Activated CD4-positive, alpha-beta T cell treated with anti-CD3 and anti-CD28 coated beads, Interleukin-2, amount 10 ng/mL, durations not matched to agents 24 days and 14 days (primary cell): ENCODE results near the gene CCSER2. TPM values are rescaled to one million over a fixed set of nuclear protein-coding genes. Genes with fewer than 3 reads are reported as not detected.
"Not testable (repeated sequence)": the region's sequence is repeated elsewhere in the genome, so short reads cannot be mapped to it uniquely, and the experiment has no call there.

ENCODE experiments used
- DNase-seq: peaks from one replicate; pipeline ENCODE4 v3.0.0; 2022
- H3K27ac Mint-ChIP-seq: one replicate; pipeline ENCODE4 v1.8.0; 2022; ENCODE audit warnings: mild to moderate bottlenecking, mixed read lengths
- H3K27me3 Mint-ChIP-seq: one replicate; pipeline ENCODE4 v1.8.0; 2022; ENCODE audit warnings: mixed read lengths
- H3K36me3 Mint-ChIP-seq: one replicate; pipeline ENCODE4 v1.8.0; 2022; ENCODE audit warnings: low read depth, mild to moderate bottlenecking, mixed read lengths
- H3K4me1 Mint-ChIP-seq: one replicate; pipeline ENCODE4 v1.8.0; 2021; ENCODE audit warnings: mixed read lengths
- H3K4me3 Mint-ChIP-seq: one replicate; pipeline ENCODE4 v1.8.0; 2022; ENCODE audit warnings: mild to moderate bottlenecking, moderate library complexity, mixed read lengths
- H3K9me3 Mint-ChIP-seq: one replicate; pipeline ENCODE4 v1.8.0; 2021; ENCODE audit warnings: mixed read lengths
- intact Hi-C: fragments of 100-400 bp; cut with micrococcal nuclease; formaldehyde crosslinking; loops from one replicate; pipeline ENCODE4 v1.15.1; 2023
- total RNA-seq: library from RNA; stranded (reverse); gene quantifications from 2 replicates; pipeline ENCODE4 v1.2.3, GENCODE V29; 2022

CCSER2 gene, protein sequence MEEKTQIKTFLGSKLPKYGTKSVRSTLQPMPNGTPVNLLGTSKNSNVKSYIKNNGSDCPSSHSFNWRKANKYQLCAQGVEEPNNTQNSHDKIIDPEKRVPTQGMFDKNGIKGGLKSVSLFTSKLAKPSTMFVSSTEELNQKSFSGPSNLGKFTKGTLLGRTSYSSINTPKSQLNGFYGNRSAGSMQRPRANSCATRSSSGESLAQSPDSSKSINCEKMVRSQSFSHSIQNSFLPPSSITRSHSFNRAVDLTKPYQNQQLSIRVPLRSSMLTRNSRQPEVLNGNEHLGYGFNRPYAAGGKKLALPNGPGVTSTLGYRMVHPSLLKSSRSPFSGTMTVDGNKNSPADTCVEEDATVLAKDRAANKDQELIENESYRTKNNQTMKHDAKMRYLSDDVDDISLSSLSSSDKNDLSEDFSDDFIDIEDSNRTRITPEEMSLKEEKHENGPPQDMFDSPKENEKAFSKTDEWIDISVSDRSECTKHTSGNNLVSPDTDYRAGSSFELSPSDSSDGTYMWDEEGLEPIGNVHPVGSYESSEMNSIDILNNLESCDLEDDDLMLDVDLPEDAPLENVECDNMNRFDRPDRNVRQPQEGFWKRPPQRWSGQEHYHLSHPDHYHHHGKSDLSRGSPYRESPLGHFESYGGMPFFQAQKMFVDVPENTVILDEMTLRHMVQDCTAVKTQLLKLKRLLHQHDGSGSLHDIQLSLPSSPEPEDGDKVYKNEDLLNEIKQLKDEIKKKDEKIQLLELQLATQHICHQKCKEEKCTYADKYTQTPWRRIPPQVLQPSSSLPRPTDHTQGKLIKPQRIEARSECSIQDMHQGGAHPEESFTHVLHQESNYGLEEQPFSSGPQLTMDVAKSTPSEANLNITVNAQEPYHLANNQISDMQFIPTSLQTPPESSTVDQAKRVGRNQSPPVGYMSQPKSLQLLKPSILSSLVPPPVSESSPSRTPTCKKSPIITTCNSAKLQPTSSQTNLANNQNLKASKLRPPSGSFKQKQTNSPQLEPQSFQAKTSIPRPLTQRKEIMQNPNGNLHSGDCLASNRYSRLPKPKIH
- 42.9 and 45.6 TPM in 2 replicates for total RNA-seq

DNA sequence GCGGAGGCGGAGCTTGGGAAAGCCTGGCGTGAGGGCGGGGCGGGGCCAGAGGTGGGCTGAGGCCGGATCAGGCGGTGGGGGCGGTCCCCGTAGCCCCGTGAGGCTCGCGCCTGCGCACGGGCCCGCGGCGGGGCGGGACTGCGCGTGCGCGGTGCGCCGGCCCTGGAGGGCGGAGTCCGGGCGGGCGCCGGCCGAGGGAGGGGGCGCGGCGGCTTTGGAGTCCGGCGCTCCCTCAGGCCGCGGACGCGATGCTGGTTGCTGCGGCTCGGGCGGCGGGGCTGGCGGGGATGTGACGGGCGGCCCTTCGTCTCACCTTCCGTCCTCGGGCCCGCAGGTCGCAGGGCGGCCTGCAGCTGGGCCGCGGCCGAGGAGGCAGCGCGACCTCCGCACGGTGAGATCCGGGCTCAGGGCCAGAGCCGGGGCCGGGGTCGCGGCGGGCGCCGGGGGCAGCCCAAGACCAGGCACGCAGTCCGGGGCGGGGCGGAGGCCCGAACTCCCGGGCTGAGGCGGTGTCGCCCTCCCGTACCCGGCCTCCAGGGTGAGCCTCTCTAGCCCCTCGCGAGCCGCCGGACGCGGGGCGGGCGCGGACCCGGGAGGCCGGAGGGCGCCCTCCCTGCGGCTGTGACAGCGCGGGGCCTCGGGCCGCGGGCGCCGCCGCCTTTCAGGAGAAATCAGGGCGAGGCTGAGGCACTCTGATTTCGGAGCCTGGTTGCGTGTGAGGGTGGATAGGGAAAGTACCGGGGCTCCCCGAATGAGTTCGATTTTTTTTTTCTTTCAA, at the start of gene CCSER2:
CCSER2 (plus strand) TSS at position 172 of the 778 bp plus-strand sequence. CDS start 42,464 bp downstream, outside the sequence.
- intact Hi-C loops = loop anchor here (1.0 to 2.0 kb wide), 5 partner anchors 14 to 189 kb away; partner anchors contain the start of gene GHITM
- no peaks in the 10 kb centered on the region for H3K9me3 Mint-ChIP-seq
- H3K27me3 Mint-ChIP-seq = peaks cover 5% of the 10 kb centered on the region
- H3K27ac Mint-ChIP-seq = peak within 1 kb of the TSS; percentile 94
- peaks cover 35% of the 10 kb centered on the region for H3K4me1 Mint-ChIP-seq
- peak; percentile 98 for DNase-seq
- H3K4me3 Mint-ChIP-seq = peak within 1 kb of the TSS; percentile 95
- peaks cover 6% of the 10 kb centered on the region for H3K36me3 Mint-ChIP-seq

DNA sequence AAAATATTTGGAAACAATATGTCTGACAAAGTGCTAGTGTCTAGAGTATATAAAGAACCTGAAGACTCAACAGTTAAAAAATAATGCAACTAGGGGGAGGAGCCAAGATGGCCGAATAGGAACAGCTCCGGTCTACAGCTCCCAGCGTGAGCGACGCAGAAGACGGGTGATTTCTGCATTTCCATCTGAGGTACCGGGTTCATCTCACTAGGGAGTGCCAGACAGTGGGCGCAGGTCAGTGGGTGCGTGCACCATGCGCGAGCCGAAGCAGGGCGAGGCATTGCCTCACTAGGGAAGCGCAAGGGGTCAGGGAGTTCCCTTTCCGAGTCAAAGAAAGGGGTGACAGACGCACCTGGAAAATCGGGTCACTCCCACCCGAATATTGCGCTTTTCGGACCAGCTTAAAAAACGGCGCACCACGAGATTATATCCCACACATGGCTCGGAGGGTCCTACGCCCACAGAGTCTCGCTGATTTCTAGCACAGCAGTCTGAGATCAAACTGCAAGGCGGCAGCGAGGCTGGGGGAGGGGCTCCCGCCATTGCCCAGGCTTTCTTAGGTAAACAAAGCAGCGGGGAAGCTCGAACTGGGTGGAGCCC, 48.4 kb upstream of the CCSER2 start:
- peak; percentile 17 for DNase-seq
- H3K4me1 Mint-ChIP-seq, intact Hi-C loops, H3K4me3 Mint-ChIP-seq, H3K36me3 Mint-ChIP-seq, H3K9me3 Mint-ChIP-seq, H3K27ac Mint-ChIP-seq: not testable (repeated sequence)
- peaks cover 39% of the 10 kb centered on the region for H3K27me3 Mint-ChIP-seq

DNA sequence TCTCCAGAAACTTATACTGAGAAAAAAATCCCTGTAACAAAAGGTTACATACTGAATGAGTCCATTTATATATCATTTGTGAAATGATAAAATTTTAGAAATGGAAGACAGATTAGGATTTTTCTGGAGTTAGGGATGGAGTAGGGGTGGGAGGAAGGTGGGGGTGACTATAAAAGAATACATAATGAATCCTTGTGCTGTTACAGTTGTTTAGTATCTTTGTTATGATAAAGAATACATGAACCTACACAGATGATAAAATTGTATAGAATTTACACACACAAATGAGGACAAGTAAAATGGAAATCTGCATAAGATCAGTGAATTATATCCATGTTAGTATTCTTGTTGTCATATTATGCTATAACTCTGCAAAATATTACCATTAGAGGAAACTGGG, 41.7 kb upstream of the CCSER2 start:
- H3K27me3 Mint-ChIP-seq = peaks cover 29% of the 10 kb centered on the region
- H3K27ac Mint-ChIP-seq = no peak overlapping the region
- H3K4me3 Mint-ChIP-seq = no peak overlapping the region
- no peaks in the 10 kb centered on the region for H3K36me3 Mint-ChIP-seq
- intact Hi-C loops = no loop called here
- no peaks in the 10 kb centered on the region for H3K9me3 Mint-ChIP-seq
- no peak for DNase-seq
- H3K4me1 Mint-ChIP-seq = peaks cover 4% of the 10 kb centered on the region

DNA sequence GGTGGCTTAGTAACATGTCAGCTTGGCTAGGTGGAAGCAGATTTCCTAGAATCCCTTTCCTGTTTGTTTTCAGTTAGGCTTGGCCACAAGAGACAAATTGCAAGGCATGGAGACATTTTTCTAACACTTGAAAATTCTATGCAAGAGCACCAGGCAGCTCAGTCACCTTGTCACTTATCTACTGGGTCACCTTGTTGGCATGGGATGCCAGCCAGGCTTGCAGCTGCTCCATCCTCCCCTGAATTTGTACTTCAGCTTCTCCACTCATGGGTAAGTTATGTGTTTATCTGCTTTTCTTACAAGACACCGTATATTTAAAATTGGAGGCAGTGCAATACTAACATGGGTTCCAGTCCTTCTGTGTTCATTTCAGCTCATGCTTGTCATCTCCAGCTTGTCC, 40.2 kb upstream of the CCSER2 start:
- DNase-seq = no peak
- Mint-ChIP-seq H3K4me1 (peaks cover 4% of the 10 kb centered on the region), H3K27me3 (peaks cover 29% of the 10 kb centered on the region), H3K27ac (no peak overlapping the region), H3K36me3 (no peaks in the 10 kb centered on the region), H3K4me3 (no peak overlapping the region), H3K9me3 (no peaks in the 10 kb centered on the region)
- intact Hi-C loops = no loop called here

DNA sequence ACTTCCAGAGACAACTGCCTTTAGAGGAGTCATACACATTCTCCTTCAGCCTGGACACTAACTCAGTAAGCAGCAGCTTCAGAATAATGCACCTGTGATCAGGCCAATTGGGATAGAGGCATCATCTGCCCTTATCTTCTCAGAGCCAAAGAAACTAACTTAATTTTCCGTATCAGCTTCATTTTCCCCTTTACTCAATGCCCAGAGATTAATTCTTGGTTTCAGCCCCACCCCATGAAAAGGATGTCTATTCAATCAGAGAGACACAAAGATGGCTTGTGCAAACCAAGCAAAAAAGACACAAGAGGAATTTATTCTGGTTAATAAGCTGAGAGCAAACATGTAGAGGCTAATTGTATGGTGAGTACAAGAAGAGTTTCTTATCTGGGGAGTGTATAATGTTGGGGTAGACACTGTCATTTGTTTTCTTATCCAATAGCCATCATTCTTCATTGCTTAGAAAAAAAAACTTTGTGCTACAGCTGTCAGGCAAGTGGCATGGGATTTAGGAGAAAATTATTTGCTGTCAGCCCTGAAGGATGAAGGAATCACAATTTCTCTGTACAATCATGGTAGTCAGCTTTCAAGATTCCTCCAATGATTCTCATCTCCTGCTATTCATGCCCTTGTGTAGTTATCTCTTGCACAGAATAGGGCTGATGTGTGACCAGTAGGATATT, 38.7 kb upstream of the CCSER2 start:
- Mint-ChIP-seq H3K27me3 (peaks cover 27% of the 10 kb centered on the region), H3K4me1 (peaks cover 19% of the 10 kb centered on the region), H3K36me3 (no peaks in the 10 kb centered on the region), H3K27ac (no peak overlapping the region), H3K4me3 (no peak overlapping the region), H3K9me3 (no peaks in the 10 kb centered on the region)
- intact Hi-C loops = no loop called here
- no peak for DNase-seq

DNA sequence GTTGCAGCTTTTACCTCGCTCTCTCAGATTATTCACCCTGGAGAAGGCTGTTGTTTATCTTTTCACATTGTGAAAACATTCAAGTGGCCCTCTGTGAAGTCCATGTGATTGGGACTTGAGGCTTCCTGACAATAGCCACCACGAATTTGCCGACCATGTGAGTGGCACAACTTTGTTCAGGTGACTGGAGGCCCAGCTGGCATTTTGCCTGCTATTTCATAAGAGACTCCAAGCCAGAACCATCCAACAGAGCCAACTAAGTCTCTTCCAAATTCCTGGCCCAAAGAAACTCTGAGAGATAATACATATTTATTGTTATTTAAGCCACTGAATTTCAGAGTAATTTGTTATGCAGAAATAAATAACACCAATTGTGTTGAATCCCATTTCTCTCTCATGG, 38.2 kb upstream of the CCSER2 start:
- no peak for DNase-seq
- Mint-ChIP-seq H3K4me1 (peaks cover 25% of the 10 kb centered on the region), H3K9me3 (no peaks in the 10 kb centered on the region), H3K27me3 (peaks cover 27% of the 10 kb centered on the region), H3K27ac (no peak overlapping the region), H3K36me3 (no peaks in the 10 kb centered on the region), H3K4me3 (no peak overlapping the region)
- intact Hi-C loops = no loop called here

DNA sequence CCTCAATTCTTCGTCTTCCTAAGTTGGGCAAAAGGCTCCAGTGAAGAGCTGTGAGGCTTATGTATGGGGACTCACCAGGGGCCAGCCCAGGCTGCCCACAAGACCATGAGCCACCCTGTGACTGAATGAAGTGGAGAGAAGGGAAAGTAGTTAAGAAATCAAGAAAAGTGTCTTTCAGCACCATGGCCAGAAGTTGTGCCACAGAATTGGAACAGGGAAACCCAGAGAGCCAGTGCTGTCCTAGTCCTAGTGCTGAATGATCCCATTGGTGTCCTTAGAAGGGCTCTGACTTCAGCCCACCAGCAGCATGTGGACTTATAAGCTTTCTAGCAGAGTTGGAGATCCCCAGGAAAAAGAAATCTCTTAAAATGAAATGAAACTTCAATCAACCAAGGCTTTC, 37.0 kb upstream of the CCSER2 start:
- H3K9me3 Mint-ChIP-seq = no peaks in the 10 kb centered on the region
- H3K4me3 Mint-ChIP-seq = no peak overlapping the region
- peaks cover 27% of the 10 kb centered on the region for H3K4me1 Mint-ChIP-seq
- H3K36me3 Mint-ChIP-seq = no peaks in the 10 kb centered on the region
- intact Hi-C loops = no loop called here
- H3K27ac Mint-ChIP-seq = no peak overlapping the region
- H3K27me3 Mint-ChIP-seq = peaks cover 27% of the 10 kb centered on the region
- no peak for DNase-seq

DNA sequence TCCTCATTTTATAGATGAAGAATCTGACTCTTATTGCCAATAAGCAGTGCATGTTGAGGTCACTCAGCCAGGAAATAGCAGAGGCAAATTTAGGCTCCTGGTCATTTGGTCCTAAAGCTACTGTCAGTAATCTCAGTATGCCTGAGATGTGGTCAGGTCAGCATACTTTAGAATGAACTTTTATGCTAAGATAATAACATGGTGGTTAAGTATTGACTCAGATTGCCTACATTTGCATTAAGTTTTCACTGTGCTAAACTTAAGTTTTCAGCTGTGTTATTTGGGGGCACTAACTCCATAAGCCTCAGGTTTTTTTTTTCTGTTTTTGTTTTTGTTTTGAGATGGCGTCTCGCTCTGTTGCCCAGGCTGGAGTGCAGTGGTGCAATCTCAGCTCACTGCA, 35.9 kb upstream of the CCSER2 start:
- intact Hi-C loops = no loop called here
- no peaks in the 10 kb centered on the region for H3K36me3 Mint-ChIP-seq
- no peak overlapping the region for H3K4me3 Mint-ChIP-seq
- H3K27ac Mint-ChIP-seq = no peak overlapping the region
- peaks cover 25% of the 10 kb centered on the region for H3K27me3 Mint-ChIP-seq
- no peak for DNase-seq
- peaks cover 27% of the 10 kb centered on the region for H3K4me1 Mint-ChIP-seq
- no peaks in the 10 kb centered on the region for H3K9me3 Mint-ChIP-seq

DNA sequence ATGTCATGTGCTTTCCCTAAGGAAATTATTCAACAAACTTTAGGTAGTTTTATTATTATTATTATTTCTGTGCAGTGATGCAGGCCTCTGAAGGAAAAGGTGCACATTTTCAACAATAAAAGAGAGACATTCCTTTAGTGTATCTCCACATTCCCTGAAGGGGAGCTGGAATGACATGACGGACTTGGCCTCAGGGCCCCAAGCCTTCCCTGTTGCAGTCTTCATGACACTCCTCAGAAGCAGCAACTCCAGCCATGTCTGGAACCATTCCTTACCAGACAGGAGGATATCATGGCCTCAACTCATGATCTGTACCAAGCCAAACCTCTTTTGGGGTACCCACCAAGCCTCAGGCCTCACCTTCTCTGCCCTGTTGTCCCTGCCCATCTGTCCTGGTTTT, 35.2 kb upstream of the CCSER2 start:
- Mint-ChIP-seq H3K27me3 (peaks cover 22% of the 10 kb centered on the region), H3K36me3 (no peaks in the 10 kb centered on the region), H3K9me3 (no peaks in the 10 kb centered on the region), H3K4me3 (no peak overlapping the region), H3K27ac (peak overlapping the region; percentile 43), H3K4me1 (peaks cover 24% of the 10 kb centered on the region)
- DNase-seq = no peak
- intact Hi-C loops = loop anchor here (1.0 kb wide), 1 partner anchor 35 kb away; the partner anchor contains the start of gene CCSER2

DNA sequence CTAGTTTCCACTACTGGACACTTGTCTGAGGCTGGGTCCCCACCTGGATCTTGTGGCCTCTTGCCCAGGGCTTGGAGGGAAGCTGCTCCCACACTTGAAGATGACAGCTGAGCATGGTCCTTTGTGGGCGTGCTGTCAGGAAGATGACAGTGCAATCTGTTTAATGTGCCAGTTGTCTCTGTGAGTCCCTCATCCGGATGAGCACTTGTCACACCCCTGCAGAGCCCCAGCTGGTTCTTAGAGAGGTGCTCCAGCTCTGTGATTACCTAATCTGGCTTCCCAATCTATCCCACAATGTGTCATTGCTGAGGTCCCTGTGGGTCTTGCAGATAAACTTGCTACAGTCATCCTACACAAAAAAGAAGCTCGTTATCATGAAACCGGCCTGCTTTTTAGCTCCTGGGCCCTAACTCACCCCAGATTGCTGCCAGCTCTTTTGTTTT, 34.8 kb upstream of the CCSER2 start:
- Mint-ChIP-seq H3K27ac (peak overlapping the region; percentile 43), H3K4me3 (no peak overlapping the region), H3K27me3 (peaks cover 23% of the 10 kb centered on the region), H3K36me3 (no peaks in the 10 kb centered on the region), H3K4me1 (peaks cover 26% of the 10 kb centered on the region), H3K9me3 (no peaks in the 10 kb centered on the region)
- peak; percentile 72 for DNase-seq
- intact Hi-C loops = loop anchor here (1.0 to 2.0 kb wide), 2 partner anchors 15 to 35 kb away; partner anchors contain the start of gene CCSER2

DNA sequence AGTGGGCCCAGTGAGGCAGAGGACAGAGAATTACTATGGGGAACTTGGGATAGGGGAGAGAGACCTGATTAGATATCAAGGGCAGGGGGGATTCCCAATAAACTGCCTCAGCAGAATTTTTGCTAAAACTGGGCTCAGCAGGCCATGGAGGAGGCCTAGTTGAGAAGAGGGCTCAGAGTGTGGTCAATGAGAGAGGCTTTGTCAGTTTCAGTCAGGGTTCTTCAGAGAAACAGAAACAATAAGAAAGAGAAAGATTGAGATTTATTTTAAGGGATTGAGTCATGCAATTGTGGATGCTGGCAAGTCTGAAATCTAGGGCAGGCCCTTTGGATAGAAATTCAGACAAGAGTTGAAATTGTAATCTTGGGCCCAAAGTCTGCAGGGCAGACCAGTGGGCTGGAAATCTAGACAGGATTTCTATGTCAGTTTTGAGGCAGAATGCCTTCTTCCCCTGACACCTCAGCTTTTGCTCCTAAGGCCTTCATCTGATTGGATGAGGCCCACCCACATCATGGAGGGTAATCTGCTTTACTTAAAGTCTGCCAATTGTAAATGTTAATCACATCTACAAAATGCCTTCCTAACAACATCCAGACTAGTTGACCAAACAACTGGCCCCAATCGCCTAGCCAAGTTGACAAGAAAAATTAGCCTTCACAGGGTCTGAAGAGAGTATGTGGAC, 33.5 kb upstream of the CCSER2 start:
- Mint-ChIP-seq H3K9me3 (no peaks in the 10 kb centered on the region), H3K27ac (no peak overlapping the region), H3K4me3 (no peak overlapping the region), H3K4me1 (peaks cover 26% of the 10 kb centered on the region), H3K36me3 (no peaks in the 10 kb centered on the region), H3K27me3 (peaks cover 17% of the 10 kb centered on the region)
- DNase-seq = peak; percentile 63
- intact Hi-C loops = loop anchor here (2.0 kb wide), 1 partner anchor 14 kb away; no protein-coding TSS in a partner anchor
